Peyer's patch (tissue), 4 donors: Measurements from ENCODE around the gene OR9Q1.

Experiments
- CTCF ChIP-seq, 6 experiments: fragments of 450-650 bp in 4 of 6; fragments of 200-600 bp in 2 of 6; sonication (generic) in 1 of 6; IDR thresholded peaks; one replicate each; pipeline ENCODE4 v1.5.1; 2017 to 2019; ENCODE audit warnings: antibody characterized with exemption in 6 of 6, mild to moderate bottlenecking in 3 of 6, moderate library complexity in 1 of 6
- POLR2A ChIP-seq, 2 donors: fragments of 450-650 bp; IDR thresholded peaks; one replicate each; pipeline ENCODE4 v1.5.1; 2017; ENCODE audit warnings: antibody characterized with exemption in 2 of 2, mild to moderate bottlenecking in 2 of 2, moderate library complexity in 2 of 2

DNA sequence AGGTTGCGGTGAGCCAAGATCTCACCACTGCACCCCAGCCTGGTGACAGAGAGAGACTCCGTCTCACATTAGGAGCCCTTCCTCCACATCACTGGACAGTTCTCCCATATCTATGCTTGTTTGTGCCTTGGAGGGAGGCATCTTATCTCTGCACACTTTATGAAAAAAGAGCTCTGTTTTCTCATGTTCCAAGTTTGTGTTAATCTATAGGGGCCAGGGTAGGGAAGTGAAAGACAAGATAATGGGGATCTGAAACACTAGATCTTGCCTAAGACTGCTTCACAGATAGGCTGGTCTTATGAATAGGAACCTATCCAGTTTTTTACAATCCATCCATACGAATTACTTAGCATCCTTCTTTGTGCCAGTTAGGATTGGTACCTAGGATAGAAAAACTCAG lies 24.1 kb downstream of the OR9Q1 start:
- TF ChIP-seq CTCF (IDR thresholded peaks at IDR 0.05) (no peak), POLR2A (IDR thresholded peaks at IDR 0.05) (no peak)
